Fibroblast of skin of scalp (primary cell): ENCODE results near the gene TCF3.

ENCODE experiments used
- DNase-seq: peaks from one replicate; pipeline ENCODE4 v3.0.0-alpha.2; 2013

Gene TCF3

DNA sequence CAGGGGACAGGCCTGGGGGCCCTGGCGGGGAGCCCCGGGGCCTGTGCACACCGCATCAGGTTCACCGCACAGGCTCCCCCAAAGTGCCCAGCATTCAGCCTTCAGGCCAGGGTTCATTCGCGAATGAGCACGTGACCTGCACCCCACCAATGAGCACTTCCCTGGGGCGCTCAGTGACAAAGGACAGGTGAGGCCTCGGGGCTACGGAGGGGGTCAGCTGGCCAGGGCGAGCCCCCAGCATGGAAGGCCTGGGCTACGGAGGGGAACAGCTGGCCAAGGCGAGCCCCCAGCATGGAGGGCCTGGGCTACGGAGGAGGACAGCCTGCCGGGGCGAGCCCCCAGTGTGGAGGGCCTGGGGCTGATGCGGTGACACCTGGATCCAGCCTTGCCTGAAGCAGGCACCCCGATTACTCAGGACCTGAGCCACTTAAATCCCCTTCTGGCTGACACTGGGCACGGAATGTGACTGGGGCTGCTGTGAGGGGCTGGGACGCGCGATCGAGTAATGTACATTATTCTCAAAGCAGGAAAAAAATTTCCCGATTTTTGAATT, 23.1 kb downstream of the TCF3 start:
- DNase-seq: no peak

GRCh38 chr19:1627194-1627593, 25.2 kb downstream of the TCF3 start:
- no peak for DNase-seq

GRCh38 chr19:1626417-1627010, 25.9 kb downstream of the TCF3 start:
- DNase-seq: no peak

GRCh38 chr19:1624458-1624857, 28.0 kb downstream of the TCF3 start:
- peak; percentile 58 for DNase-seq

- no peak for DNase-seq
Observed at GRCh38 chr19:1622541-1622940, 29.9 kb downstream of the TCF3 start.

- no peak for DNase-seq
Observed at GRCh38 chr19:1622007-1622406, 30.4 kb downstream of the TCF3 start.

GRCh38 chr19:1621574-1621973, 30.8 kb downstream of the TCF3 start:
- no peak for DNase-seq

DNA sequence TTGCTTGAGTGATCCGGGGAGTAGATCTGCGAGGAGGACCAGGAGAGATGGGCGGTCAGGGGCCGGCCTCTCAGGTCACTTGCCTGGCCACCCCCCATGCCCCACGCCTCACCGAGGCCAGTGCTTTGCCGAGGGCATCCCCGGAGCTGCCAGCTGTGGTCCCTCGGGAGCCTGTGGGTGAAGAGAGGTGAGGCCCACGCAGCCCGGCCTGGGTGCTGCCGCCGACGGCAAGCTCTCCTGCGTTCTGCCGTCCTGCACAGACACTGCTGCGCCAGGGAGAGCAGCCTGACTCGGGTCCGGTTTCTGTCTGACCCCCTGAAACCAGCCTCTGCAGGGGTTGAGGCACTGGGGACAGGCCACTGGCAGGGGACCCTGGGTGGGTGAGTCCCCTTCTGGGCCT, 31.4 kb downstream of the TCF3 start:
- no peak for DNase-seq

- no peak for DNase-seq
Observed at GRCh38 chr19:1620502-1620901, 31.9 kb downstream of the TCF3 start.

GRCh38 chr19:1619703-1620102, 32.7 kb downstream of the TCF3 start:
- no peak for DNase-seq

GRCh38 chr19:1619094-1619439, 33.3 kb downstream of the TCF3 start:
- DNase-seq: no peak

DNA sequence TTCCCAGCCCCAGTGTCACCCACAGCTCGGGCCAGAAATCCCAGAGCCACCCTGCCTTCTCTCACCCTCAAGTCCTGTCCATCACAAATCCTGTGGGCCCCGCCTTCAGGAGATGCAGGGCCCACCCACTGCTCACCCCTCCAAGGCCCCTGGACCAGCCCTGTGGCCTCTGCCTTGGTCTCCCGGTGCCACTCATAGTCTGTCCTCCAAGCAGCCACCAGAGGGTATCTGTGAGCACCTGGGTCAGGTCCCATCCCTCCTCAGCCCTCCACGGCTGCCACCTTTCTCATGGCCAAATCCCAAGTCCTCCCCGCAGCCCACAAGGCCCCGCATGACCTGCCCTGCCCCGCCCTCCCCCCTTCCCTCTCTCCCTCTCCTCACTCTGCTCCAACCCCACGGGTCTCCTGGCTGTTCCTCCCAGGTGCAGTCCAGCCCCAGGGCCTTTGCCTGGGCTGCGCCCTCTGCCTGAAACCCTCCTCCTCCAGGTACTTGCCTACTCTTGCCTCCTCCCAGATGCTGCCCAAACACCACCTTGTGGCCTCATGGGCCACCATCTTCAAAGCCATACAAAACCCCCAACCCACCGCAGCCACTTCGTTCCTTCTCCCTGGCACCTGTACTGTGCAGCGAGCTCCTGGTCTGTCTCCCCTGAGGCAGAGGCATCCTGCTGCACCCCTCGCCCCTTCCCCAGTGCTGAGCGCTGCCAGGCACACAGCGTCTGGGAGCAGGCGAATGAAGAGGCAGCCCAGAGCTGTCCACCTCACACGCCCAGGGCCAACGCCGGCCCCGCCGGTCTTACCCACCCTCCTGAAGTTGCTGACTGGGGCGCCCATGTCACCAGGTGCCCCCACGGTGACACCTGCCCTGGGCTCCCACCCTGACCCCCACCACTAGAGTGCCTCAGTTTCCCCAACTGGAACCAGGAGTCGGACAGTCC, 34.0 kb downstream of the TCF3 start:
- no peak for DNase-seq

GRCh38 chr19:1616875-1617274, 35.5 kb downstream of the TCF3 start:
- no peak for DNase-seq

DNA sequence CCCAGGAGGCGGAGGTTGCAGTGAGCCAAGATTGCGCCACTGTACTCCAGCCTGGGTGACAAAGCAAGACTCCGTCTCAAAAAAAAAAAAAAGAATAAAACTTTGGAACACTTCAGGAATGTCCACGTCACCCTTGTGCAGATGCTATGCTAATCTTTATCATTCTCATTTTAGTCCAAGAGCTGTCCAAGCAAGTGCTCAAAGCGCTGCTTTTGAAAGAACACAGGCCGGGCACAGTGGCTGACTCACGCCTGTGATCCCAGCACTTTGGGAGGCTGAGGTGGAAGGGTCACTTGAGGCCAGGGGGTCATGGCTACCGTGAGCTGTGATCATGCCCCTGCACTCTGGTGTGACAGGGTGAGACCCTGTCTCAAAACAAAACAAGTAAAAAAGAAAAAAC, 36.0 kb downstream of the TCF3 start:
- no peak for DNase-seq

DNA sequence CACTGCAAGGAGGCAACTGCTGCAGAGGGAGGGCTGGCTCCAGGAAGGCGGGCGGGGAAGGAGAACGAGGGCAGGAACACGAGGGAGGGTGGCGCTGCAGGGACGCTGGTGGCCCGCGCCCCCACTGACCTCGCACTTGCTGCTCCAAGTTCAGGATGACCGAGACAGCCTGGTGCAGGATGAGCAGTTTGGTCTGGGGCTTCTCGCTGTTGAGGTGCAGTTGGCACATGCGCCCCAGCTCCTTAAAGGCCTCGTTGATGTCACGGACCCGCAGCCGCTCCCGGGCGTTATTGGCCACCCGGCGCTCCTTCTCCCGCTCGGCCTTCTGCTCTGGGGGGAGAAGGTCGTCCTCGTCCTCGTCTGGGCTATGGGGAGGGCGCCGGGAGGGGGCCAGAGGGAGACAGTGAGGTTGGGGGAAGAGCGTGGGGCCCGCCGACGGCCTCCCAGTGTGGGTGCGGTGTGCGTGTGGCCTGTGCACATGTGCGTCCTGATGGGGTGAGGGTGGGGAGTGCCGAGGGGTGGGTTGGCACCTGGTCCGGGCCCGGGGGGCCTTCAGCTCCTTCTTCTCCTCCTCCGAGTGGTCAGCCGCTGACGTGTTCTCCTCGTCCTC, 37.2 kb downstream of the TCF3 start:
- no peak for DNase-seq

DNA sequence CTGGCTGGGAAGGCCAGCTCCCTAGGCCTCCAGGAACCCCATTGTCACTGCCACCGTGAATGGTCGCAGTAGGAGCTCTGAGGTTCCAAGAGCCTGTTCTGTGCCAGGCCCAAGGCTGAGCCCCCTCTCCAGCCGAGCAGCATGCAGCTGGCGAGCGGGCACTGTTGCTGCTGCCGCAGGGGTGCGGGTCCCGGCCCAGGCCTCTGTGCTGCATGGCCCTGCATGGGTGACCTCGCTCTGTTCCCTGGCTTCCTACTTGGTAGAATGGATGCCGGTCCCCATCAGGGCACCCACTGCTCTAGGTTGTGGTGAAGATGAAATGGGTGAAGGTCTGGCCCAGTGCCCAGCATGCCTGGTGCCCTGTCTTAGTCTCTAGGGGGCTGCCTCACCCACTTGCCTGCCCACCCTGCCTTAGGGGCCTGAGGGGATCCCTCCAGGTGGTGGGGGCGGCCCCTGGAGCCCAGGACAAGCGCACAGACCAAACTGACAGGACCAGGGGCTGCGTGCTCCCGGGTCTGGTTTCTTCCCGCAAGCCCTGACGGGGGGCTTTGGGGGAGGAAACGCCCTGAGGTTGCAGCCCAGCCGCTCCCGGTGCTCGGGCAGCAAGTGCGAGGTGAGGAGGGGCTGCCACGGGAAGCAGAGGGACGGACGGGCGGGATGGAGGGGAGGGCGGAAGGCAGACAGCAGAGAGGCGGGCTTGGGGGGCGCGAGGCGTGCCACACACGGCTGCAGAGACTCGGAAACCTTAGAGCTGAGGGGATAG, 38.4 kb downstream of the TCF3 start:
- no peak for DNase-seq

- no peak for DNase-seq
Observed at GRCh38 chr19:1613146-1613545, 39.3 kb downstream of the TCF3 start.

DNA sequence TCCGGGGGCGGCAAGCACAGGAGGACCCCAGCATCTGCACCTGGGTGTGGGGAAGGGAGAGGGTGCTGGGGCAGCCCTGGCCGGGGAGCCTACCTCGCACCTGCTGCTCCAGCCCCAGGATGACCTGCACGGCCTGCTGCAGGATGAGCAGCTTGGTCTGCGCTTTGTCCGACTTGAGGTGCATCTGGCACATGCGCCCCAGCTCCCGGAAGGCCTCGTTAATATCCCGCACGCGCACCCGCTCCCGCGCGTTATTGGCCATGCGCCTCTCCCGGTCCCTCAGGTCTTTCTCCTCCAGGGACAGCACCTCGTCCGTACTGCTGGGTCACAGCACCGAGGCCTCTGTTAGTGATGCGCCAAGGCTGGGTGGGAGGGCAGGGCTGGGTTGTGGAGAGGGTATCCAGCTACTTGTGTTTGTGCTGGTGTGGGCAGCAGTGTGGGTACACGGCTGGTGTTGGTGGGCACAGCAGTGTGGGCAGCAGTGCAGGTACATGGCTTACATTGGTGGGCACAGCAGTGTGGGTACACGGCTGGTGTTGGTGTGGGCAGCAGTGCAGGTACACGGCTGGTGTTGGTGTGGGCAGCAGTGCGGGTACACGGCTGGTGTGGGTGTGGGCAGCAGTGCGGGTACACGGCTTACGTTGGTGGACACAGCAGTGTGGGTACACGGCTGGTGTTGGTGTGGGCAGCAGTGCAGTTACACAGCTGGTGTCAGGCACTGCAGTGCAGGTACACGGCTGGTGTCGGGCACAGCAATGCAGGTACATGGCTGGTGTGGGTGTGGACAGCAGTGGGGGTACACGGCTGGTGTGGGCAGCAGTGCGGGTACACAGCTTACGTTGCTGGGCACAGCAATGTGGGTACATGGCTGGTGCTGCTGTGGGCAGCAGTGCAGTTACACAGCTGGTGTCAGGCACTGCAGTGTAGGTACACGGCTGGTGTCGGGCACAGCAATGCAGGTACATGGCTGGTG, 40.0 kb downstream of the TCF3 start:
- no peak for DNase-seq

DNA sequence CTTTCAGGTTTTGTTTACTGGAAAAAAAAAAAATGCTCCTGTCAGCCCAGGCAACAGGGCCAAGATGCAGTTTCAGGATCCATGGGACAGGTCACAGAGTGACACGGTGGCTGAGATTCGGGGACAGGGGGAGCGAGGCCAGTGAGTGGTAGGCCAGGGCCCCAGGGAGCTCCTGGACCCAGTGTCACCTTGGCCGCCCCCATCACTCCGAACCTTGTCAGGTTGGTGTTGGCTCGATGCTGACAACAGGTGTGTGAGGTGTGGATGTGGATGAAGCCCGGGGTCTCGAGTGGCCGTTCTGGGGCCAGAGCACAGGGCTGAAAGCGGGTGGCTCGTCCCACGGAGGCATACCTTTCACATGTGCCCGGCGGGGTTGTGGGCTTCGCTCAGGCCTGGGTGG, 41.1 kb downstream of the TCF3 start:
- no peak for DNase-seq

GRCh38 chr19:1610579-1610978, 41.8 kb downstream of the TCF3 start:
- no peak for DNase-seq

DNA sequence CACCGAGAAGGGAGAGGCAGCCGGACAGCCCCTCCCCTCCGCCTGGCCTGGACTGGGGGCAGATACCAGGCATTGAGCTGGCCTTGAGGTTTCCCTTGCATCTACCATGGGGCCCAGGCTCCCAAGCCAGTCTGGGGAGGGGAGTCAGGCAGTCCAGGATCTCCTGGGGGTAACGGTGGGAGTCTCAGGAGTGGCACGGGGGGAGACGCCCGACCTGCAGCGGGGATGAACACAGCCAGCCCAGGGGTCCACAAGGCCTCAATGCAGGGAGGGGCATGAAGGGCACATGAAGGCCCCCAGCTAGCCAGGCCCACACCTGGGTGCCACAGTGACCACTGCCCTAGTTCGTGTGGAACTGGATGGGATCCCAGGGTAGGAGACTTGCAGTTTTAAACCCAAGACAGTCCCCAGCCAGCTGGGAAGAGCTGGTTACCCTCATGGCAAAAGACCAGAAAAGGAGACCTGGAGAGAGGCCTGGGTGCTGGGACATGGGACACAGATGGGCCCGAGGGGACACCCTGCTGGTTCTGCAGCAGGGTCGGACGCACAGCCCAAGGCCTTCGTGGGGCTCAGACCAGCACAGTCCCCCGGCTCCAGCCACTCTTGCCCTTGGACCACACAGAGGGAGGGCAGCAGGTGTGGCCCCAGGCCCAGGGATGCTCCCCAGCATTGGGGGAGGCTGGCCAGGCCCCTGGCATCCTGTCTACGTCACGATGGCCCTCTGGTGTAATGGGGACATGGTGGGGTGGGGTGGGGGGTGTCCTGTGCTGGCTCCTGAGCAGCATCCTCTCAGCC, 42.5 kb downstream of the TCF3 start:
- DNase-seq: no peak
